H1 (cell line): ENCODE results near the gene ATCAY. TPM values are rescaled to one million over a fixed set of nuclear protein-coding genes. Genes with fewer than 3 reads are reported as not detected.

Experiments
- BACH1 ChIP-seq: IDR thresholded peaks from 2 replicates; pipeline ENCODE4 v1.6.1; 2012; ENCODE audit warnings: low read length, improper control_type of control experiment
- PHF8 ChIP-seq: fragments of 200-600 bp; sonication (generic); conservative IDR thresholded peaks from 2 replicates; pipeline ENCODE4 v1.7.1; 2012; ENCODE audit warnings: low read depth, mild to moderate bottlenecking, inconsistent platforms, low read length, moderate library complexity
- polyA plus RNA-seq, 7 experiments: library from polyadenylated mRNA; depleted of rRNA in 3 of 7; stranded (reverse) in 5 of 7; unstranded in 2 of 7; fragments of >200 nt in 5 of 7; fragments of 200-250 nt in 2 of 7; gene quantifications; 1 replicate in 5 of 7; 2 replicates in 1 of 7; 4 replicates in 1 of 7; pipeline versions ENCODE4 v1.2.1 to v1.2.3, GENCODE V29; 2011 to 2013; ENCODE audit warnings: missing spikeins in 2 of 7, mixed read lengths in 2 of 7
- total RNA-seq: library from RNA; stranded (reverse); fragmentation: NEBNext Ultra II Directional; extraction: Animal tissue kit (Norgen Biotek cat#: 25700); gene quantifications from 2 replicates; pipeline ENCODE4 v1.2.1, GENCODE V29; 2021

ATCAY gene
- total and polyA plus RNA-seq, 2 of the 8 experiments (the other 6 are each of a cell fraction or from before 2014, with no cell fraction given), result 24.4 to 33.8 TPM

DNA sequence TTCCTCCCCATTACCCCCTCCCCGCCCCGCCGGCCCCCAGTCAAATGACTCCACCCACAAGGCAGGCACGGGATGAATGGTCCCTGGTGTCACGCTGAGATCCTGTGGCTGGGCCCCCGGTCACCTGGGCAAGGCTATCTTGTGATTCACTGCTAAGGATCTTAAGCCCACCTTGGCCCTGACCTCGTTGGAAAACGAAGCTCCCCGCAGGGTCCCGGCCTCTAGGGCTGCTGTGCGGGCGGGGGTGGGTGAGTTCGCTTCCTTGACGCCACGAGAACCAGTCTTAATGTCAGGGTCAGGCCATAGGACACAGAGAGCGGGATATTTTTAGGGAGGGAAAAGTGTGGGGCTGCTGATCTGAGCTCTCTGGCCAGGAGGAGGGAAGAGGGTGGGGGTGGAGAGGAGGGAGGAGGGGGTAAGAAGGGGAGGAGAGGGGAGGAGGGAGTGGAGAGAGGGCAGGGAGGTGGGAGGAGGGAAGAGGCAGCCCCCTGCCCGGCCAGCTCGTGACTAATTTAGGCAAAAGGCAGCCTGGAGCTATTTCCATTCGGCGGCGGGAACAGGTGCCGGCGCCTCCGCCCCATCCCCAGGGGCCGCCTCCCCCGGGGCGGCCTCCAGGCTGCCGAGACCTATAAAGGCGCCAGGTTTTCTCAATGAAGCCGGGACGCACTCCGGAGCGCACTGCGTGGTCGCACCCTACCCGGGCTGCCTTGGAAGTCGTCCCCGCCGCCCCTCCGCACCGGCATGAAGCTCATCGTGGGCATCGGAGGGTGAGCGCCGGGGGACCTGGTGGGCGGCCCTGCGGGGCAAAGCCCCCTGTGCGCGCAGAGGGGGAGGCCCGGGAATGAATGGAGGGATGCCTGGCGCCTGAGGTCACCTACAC lies 52.7 kb downstream of the ATCAY start, which contains the start of gene NMRK2 (continued):
- TF ChIP-seq PHF8, result no peak; the same call in none of the 2 replicates
- no peak for TF ChIP-seq BACH1
